WTC11 (cell line): ENCODE data around the gene AKAP13. TPM values are rescaled to one million over a fixed set of nuclear protein-coding genes. Genes with fewer than 3 reads are reported as not detected.

Experiments used
- ATAC-seq: fragments of 200-7000 bp; cut with Tn5 transposase; 2 replicates; pipeline ENCODE4 v1.10.0; 2021; ENCODE audit warnings: mild to moderate bottlenecking, moderate library complexity
- CTCF ChIA-PET: fragments of 300-600 bp; sonication (Branson Sonifier 250); formaldehyde crosslinking; loops from one replicate; lab custom pipeline; 2021; ENCODE audit warnings: antibody characterized with exemption; lab: Charles Lee
- POLR2A ChIA-PET: fragments of 350-600 bp; sonication (Branson Sonifier 250); formaldehyde crosslinking; loops from one replicate; lab custom pipeline; 2021; ENCODE audit warnings: antibody characterized with exemption; lab: Charles Lee
- DNase-seq: peaks from one replicate; pipeline ENCODE4 v3.0.0; 2021; ENCODE audit warnings: low spot score
- H3K27ac Mint-ChIP-seq: 2 replicates; pipeline ENCODE4 v1.8.0; 2021; ENCODE audit warnings: mixed read lengths
- H3K27me3 Mint-ChIP-seq: 2 replicates; pipeline ENCODE4 v1.8.0; 2021; ENCODE audit warnings: low read depth, mild to moderate bottlenecking, moderate library complexity, mixed read lengths
- H3K36me3 Mint-ChIP-seq: 2 replicates; pipeline ENCODE4 v1.8.0; 2021; ENCODE audit warnings: mixed read lengths
- H3K4me1 Mint-ChIP-seq: 2 replicates; pipeline ENCODE4 v1.8.0; 2022; ENCODE audit warnings: mixed read lengths
- H3K4me3 Mint-ChIP-seq: 2 replicates; pipeline ENCODE4 v1.8.0; 2021; ENCODE audit warnings: mild to moderate bottlenecking, moderate library complexity, mixed read lengths
- H3K9me3 Mint-ChIP-seq: 2 replicates; pipeline ENCODE4 v1.8.0; 2021; ENCODE audit warnings: mixed read lengths
- ATF3 ChIP-seq: sonication (generic); formaldehyde crosslinking; conservative IDR thresholded peaks from 2 replicates; pipeline ENCODE4 v1.8.1; 2022; ENCODE audit warnings: mild to moderate bottlenecking, missing genetic modification reagents
- CREB1 ChIP-seq: sonication (generic); formaldehyde crosslinking; IDR thresholded peaks from 2 replicates; pipeline ENCODE4 v1.8.0; 2023; ENCODE audit warnings: mild to moderate bottlenecking, missing genetic modification reagents
- CTCF ChIP-seq: fragments of 200-600 bp; IDR thresholded peaks from 2 replicates; pipeline ENCODE4 v1.8.0; 2022; ENCODE audit warnings: antibody characterized with exemption
- ESRRA ChIP-seq: sonication (generic); formaldehyde crosslinking; IDR thresholded peaks from 2 replicates; pipeline ENCODE4 v1.8.1; 2022; ENCODE audit warnings: mild to moderate bottlenecking, missing genetic modification reagents, borderline replicate concordance
- FOXP1 ChIP-seq: sonication (generic); formaldehyde crosslinking; IDR thresholded peaks from 2 replicates; pipeline ENCODE4 v1.8.0; 2022; ENCODE audit warnings: missing genetic modification reagents, mild to moderate bottlenecking, moderate library complexity, borderline replicate concordance
- FOXP4 ChIP-seq: sonication (generic); formaldehyde crosslinking; IDR thresholded peaks from 2 replicates; pipeline ENCODE4 v1.8.0; 2022; ENCODE audit warnings: mild to moderate bottlenecking, missing genetic modification reagents
- GRHL2 ChIP-seq: fragments of 250-450 bp; sonication (Bioruptor Pico); IDR thresholded peaks from 2 replicates; pipeline ENCODE4 v1.8.0; 2022; ENCODE audit warnings: mild to moderate bottlenecking, moderate library complexity; ENCODE audit not compliant: insufficient replicate concordance, severe bottlenecking
- HMGA2 ChIP-seq: fragments of 250-450 bp; sonication (Bioruptor Pico); IDR thresholded peaks from 2 replicates; pipeline ENCODE4 v1.4.0; 2021; ENCODE audit warnings: mild to moderate bottlenecking, moderate library complexity
- IRF2 ChIP-seq: sonication (generic); formaldehyde crosslinking; IDR thresholded peaks from 2 replicates; pipeline ENCODE4 v1.8.0; 2022; ENCODE audit warnings: low read depth, missing genetic modification reagents, borderline replicate concordance
- KAT7 ChIP-seq: sonication (generic); formaldehyde crosslinking; IDR thresholded peaks from 2 replicates; pipeline ENCODE4 v1.8.1; 2023; ENCODE audit warnings: missing genetic modification reagents, mild to moderate bottlenecking, borderline replicate concordance
- MXD4 ChIP-seq: fragments of 250-450 bp; sonication (Bioruptor Pico); IDR thresholded peaks from 2 replicates; pipeline ENCODE4 v1.8.0; 2021; ENCODE audit warnings: mild to moderate bottlenecking, moderate library complexity, borderline replicate concordance
- RORB ChIP-seq: fragments of 250-450 bp; sonication (Bioruptor Pico); IDR thresholded peaks from 2 replicates; pipeline ENCODE4 v1.9.0; 2021; ENCODE audit warnings: mild to moderate bottlenecking
- SOX15 ChIP-seq: fragments of 250-450 bp; sonication (Bioruptor Pico); IDR thresholded peaks from 2 replicates; pipeline ENCODE4 v1.9.0; 2021; ENCODE audit warnings: mild to moderate bottlenecking
- STAT6 ChIP-seq: sonication (generic); formaldehyde crosslinking; conservative IDR thresholded peaks from 2 replicates; pipeline ENCODE4 v1.8.1; 2023; ENCODE audit warnings: mild to moderate bottlenecking, low read depth, missing genetic modification reagents, moderate library complexity
- TCF7 ChIP-seq: sonication (generic); formaldehyde crosslinking; IDR thresholded peaks from 2 replicates; pipeline ENCODE4 v1.8.0; 2022; ENCODE audit warnings: mild to moderate bottlenecking, low read depth, missing genetic modification reagents, moderate library complexity
- USF2 ChIP-seq: sonication (generic); formaldehyde crosslinking; IDR thresholded peaks from 2 replicates; pipeline ENCODE4 v1.8.1; 2023; ENCODE audit warnings: mild to moderate bottlenecking, missing genetic modification reagents, moderate library complexity
- ZMAT4 ChIP-seq: fragments of 250-450 bp; sonication (Bioruptor Pico); IDR thresholded peaks from 2 replicates; pipeline ENCODE4 v1.9.0; 2021; ENCODE audit warnings: mild to moderate bottlenecking
- ZNF263 ChIP-seq: sonication (generic); formaldehyde crosslinking; IDR thresholded peaks from 2 replicates; pipeline ENCODE4 v1.8.1; 2022; ENCODE audit warnings: low read depth, mild to moderate bottlenecking, moderate library complexity, missing genetic modification reagents
- ZNF281 ChIP-seq: sonication (generic); formaldehyde crosslinking; IDR thresholded peaks from 2 replicates; pipeline ENCODE4 v1.8.0; 2023; ENCODE audit warnings: mild to moderate bottlenecking, missing genetic modification reagents
- ZNF425 ChIP-seq: fragments of 250-450 bp; sonication (Bioruptor Pico); conservative IDR thresholded peaks from 2 replicates; pipeline ENCODE4 v1.9.0; 2021; ENCODE audit warnings: mild to moderate bottlenecking
- ZNF671 ChIP-seq: fragments of 250-450 bp; sonication (Bioruptor Pico); IDR thresholded peaks from 2 replicates; pipeline ENCODE4 v1.8.0; 2021; ENCODE audit warnings: mild to moderate bottlenecking
- total RNA-seq: library from RNA; stranded (reverse); gene quantifications from 3 replicates; pipeline ENCODE4 v1.2.3, GENCODE V29; 2021

AKAP13 gene
- total RNA-seq, 1 experiment from 2014 or later = 50.3 TPM

GRCh38 chr15:85679231-85679630 lies 298.8 kb downstream of the AKAP13 start:
- DNase-seq (no peak), ATAC-seq (no peak)
- no peaks in the 10 kb centered on the region for H3K4me1 Mint-ChIP-seq
- TF ChIP-seq TCF7 (CRISPR knock-in tag) (no peak), IRF2 (CRISPR knock-in tag) (no peak), MXD4 (CRISPR knock-in tag) (no peak), ZNF263 (no peak), ESRRA (CRISPR knock-in tag) (no peak), USF2 (CRISPR knock-in tag) (no peak), ZNF425 (CRISPR knock-in tag) (no peak), ATF3 (CRISPR knock-in tag) (no peak), FOXP1 (CRISPR knock-in tag) (no peak), STAT6 (CRISPR knock-in tag) (no peak)
- POLR2A ChIA-PET = no interaction called here
- H3K9me3 Mint-ChIP-seq = no peaks in the 10 kb centered on the region
- peaks cover 3% of the 10 kb centered on the region; the same call in 1 of the 2 replicates for H3K36me3 Mint-ChIP-seq
- CTCF ChIA-PET = no interaction called here
- no peak overlapping the region for H3K27ac Mint-ChIP-seq
- H3K4me3 Mint-ChIP-seq = no peak overlapping the region
- no peaks in the 10 kb centered on the region for H3K27me3 Mint-ChIP-seq

- CTCF ChIA-PET = no interaction called here
- H3K36me3 Mint-ChIP-seq = peaks cover 15% of the 10 kb centered on the region
- H3K4me3 Mint-ChIP-seq = no peak overlapping the region
- TF ChIP-seq ZMAT4 (CRISPR knock-in tag) (no peak), CREB1 (CRISPR knock-in tag) (no peak), KAT7 (CRISPR knock-in tag) (no peak), RORB (no peak), SOX15 (CRISPR knock-in tag) (no peak), CTCF (no peak), ZNF671 (CRISPR knock-in tag) (no peak), HMGA2 (no peak), ESRRA (CRISPR knock-in tag) (no peak), GRHL2 (CRISPR knock-in tag) (no peak), ZNF281 (no peak), FOXP4 (CRISPR knock-in tag) (no peak)
Measured at GRCh38 chr15:85681386-85681785, 301.0 kb downstream of the AKAP13 start.

More at GRCh38 chr15:85681386-85681785, 301.0 kb downstream of the AKAP13 start:
- Mint-ChIP-seq H3K9me3 (no peaks in the 10 kb centered on the region), H3K27me3 (no peaks in the 10 kb centered on the region), H3K4me1 (no peaks in the 10 kb centered on the region), H3K27ac (no peak overlapping the region)
- ATAC-seq (no peak), DNase-seq (no peak)
- POLR2A ChIA-PET = no interaction called here
